Measurements from ENCODE around the gene FLOT1.
"Not testable (repeated sequence)": the region's sequence is repeated elsewhere in the genome, so short reads cannot be mapped to it uniquely, and the experiment has no call there.

FLOT1 gene

DNA sequence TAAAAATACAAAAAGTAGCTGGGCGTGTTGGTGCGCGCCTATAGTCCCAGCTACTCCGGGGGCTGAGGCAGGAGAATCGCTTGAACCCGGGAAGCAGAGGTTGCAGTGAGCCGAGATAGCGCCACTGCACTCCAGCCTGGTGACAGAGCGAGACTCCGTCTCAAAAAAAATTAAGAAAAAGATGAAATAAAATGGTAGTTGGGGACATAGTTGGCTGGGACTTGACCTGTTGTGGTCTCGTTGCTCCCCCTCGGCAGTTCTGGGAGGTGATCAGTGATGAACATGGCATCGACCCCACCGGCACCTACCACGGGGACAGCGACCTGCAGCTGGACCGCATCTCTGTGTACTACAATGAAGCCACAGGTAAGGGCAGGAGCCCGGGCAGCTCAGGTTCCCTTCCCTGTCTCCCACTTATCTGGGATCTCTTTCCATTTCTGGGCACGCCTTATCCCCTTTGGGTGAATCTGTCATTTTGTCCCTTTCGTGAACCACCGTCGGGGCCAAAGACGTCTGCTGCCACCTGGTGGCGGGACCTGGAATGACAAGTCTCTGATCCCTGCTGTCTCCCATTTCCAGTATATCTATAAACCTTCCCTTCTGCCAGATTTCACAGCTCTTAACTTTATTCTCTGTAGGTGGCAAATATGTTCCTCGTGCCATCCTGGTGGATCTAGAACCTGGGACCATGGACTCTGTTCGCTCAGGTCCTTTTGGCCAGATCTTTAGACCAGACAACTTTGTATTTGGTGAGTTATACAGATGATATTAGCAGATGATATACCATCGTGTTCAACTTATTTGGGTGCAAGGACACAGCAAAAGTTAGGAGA lies 20.0 kb downstream of the FLOT1 start:
- DNase-seq = peak; percentile 91

GRCh38 chr6:30722025-30722279 lies 20.5 kb downstream of the FLOT1 start:
- DNase-seq = not testable (repeated sequence)

DNA sequence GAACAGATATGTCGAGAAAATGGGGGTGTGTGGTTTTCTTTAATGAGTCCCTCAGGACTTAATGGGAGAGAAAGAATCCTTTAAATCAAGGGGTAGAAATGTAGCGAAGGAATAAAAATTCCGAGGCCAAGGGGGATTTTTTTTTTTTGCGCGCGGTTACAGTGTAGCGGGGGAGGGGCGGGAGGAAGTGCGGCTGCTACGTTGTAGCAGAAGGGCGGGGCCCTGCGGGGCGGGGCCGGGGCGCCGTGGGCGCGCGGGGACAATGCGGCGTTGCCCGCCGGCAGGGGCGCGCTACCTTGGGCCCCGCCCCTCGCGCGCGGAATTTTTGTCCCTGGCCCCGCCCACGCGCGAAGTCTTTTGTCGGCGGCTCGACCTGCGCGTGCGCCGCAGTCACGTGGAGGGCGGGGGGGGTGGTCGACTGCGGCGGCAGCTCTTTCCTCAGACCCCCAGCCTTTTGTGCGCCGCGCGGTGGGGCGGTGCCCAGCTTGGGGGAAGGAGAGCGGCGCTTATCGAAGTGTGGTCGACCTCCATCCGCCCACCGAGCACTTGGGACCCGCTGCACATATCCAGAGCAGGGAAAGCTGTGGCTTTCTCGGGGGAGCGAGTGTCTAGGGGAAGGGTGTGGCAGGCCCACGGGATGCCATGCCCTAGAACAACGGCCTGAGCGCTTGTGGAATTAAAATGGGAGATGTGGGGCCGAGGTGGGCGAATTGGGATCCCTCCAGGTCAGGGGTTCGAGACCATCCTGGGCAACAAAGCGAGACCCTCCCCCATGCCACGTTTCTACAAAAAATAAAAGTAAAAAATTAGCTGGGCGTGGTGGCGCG lies 21.1 kb downstream of the FLOT1 start:
- DNase-seq = peak; percentile 94

- DNase-seq = peak; percentile 81
Observed at GRCh38 chr6:30720738-30721197, 21.7 kb downstream of the FLOT1 start.

DNA sequence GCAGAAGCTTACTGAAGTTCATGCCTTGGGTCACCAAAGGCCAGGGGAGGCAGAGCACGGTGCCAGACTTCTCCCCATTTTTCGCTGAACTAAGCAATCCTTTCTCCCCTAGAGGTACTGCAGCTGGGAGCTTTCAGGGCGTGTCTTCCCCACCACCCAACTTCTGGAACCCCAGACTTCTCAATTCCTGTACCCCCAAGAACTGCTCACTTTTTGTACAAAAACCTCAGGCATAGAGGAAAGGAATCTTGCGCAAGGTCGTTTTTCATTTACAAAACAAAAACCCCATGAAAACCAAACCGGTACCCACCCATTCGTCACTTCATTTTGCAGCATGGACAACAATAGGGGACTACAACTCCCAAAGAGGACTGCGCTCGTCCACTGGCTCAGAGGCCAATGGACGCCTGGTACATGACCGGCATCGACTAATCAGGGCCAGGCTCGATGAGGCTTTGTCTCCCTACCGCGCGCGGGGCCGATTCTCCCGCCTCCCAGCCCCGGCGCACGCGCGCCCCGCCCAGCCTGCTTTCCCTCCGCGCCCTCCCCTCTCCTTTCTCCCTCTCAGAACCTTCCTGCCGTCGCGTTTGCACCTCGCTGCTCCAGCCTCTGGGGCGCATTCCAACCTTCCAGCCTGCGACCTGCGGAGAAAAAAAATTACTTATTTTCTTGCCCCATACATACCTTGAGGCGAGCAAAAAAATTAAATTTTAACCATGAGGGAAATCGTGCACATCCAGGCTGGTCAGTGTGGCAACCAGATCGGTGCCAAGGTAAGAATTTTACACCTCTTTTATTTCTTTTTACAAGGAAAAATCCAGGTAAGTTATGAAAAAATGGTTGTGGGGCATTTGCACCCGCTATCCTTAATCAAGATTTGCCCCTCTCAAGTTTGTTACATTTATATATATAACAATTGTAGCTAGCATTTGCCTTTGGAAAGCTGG lies 22.4 kb downstream of the FLOT1 start, which contains the start of gene TUBB:
TUBB (plus strand) TSS at position 562 of the 947 bp plus-strand sequence; CDS start at position 717, 155 bp downstream.
- peak; percentile 98 for DNase-seq

- DNase-seq = no peak
Observed at GRCh38 chr6:30719356-30719755, 23.1 kb downstream of the FLOT1 start.

- not testable (repeated sequence) for DNase-seq
Observed at GRCh38 chr6:30717845-30718720, 24.4 kb downstream of the FLOT1 start.

- peak; percentile 99 for DNase-seq
Observed at GRCh38 chr6:30717129-30717844, 25.2 kb downstream of the FLOT1 start, which contains the start of gene MDC1. Gene MDC1, minus strand, starts transcription at chr6:30717281. Its CDS starts 2,106 bp downstream, at chr6:30715175.

DNA sequence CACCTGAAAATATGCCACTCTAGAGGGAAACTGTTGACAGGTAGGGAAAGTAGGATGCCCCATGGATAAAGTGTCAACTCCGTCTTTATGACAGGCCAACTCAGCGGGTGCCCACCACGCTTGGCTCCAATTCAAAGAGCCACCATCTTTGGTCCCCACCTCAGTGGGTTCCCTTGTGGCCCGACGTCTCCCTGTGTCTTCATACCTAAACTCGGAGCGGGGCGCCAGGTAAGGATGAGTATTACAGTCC lies 25.7 kb downstream of the FLOT1 start:
- DNase-seq = no peak

DNA sequence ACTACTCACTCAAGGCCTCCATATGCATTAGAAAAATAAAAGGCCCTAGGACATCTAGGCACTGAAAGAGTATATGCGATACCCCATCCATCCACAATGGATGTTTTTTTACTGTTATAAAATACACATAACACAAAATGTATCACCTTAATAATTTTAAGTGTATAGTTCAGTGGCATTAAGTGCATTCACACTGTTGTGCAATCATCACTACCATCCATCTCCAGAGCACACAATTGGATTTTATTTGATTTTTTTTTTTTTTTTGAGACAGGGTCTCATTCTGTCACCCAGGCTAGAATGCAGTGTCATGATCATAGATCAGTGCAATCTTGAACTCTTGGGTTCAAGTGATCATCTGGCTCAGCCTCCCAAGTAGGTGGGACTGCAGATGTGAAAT lies 28.2 kb downstream of the FLOT1 start:
- DNase-seq = no peak

DNA sequence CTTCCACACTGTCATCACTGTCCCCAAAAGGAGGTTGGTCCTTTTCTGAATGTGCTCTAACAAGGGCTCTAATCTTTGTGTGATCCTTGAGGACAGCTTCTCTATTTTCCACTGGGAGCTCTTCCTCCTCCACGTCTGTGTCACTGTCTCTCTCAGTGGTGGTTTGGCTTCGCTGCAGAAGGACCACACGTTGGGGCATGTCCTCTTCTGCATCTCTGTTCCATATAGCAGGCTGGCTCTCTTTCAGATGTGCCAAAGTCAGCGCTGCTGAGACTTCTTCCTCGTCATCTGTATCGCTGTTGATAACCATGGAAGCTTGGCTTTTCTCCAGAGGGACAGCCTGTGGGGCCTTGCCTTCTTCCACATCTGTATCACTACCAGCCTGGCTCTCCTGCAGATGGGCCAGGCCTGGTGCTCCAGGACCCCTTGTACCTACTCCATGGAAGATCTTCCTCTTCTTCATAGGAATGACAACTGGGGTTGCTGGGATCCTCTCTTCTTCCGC lies 30.0 kb downstream of the FLOT1 start:
- no peak for DNase-seq

DNA sequence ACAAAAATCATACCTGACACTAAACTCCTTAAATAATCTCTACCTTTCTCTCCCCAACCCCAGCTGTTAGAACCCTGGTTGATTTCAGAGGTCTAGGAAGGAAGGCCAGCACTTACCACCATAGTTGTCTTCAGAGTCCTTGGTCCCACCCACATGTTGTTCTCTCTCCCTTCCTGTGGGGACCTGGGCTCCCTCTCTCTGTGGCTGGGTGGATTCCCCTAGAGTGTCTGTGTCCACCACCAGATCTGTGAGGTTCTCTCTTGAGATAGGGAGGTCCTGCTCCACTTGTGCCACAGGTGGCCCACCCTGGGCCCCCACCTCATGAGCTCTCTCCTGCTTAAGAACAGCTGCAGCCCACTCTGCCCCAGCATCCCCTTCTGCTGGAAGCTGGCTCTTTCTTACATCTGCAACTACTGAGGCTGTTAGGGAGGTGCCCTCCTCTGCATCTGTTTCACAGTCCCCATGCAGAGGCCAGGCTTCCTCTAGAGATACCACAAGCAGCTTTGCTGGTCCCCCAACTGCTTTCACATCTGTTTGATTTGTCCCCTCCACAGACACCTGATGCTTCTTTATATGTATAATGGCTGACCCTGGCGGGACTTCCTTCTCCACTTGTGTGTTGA lies 30.6 kb downstream of the FLOT1 start:
- no peak for DNase-seq

DNA sequence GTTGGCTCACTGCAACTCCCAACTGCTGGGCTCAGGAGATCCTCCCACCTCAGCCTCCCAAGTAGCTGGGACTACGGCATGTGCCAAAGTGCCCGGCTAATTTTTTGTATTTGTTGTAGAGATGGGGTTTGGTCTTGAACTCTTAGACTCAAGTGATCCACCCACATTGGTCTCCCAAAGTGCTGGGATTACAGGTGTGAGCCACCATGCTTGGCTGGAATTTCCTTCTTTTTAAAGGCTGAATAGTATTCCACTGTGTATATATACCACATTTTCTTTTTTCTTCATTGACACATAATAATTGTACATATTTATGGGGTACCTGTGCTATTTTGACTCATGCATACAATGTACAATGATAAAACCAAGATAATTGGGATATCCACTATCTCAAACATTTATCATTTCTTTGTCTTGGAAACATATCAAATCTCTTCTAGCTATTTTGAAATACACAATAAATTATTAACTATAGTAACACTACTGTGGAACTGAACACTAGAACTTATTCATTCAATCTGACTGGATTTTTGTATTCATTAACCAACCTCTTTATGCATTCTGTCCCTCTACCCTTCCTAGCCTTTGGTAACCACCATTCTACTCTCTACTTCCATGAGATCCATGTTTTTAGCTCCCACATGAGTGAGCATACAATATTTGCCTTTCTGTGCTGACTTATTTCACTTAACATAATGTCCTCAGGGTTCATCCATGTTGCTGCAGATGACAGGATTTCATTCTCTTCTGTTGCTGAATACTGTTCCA lies 33.2 kb downstream of the FLOT1 start:
- DNase-seq = no peak

- DNase-seq = no peak
Observed at GRCh38 chr6:30707281-30707850, 35.1 kb downstream of the FLOT1 start.

- DNase-seq = no peak
Observed at GRCh38 chr6:30705620-30706019, 36.9 kb downstream of the FLOT1 start.

GRCh38 chr6:30703821-30704220 lies 38.7 kb downstream of the FLOT1 start:
- no peak for DNase-seq

- DNase-seq = no peak
Observed at GRCh38 chr6:30703011-30703410, 39.5 kb downstream of the FLOT1 start.

- no peak for DNase-seq
Observed at GRCh38 chr6:30700340-30700739, 42.1 kb downstream of the FLOT1 start.

DNA sequence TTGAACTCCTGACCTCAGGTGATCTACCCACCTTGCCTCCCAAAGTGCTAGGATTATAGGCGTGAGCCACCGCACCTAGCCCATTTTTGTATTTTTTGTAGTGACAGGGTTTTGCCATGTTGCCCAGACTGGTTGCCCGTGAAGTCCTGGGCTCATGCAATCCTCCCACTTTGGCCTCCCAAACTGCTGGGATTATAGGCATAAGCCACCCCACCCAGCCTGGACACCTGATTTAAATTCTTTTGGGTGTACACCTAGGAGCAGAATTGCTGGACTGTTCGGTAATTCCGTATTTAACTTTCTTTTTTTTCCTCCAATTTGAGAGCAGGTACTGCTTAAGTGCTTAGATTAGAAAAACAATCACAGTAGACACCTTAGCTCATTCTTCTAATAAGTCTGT lies 46.1 kb downstream of the FLOT1 start:
- DNase-seq = no peak
